GM19025 (cell line): ENCODE data around the gene LCT.
A peak's percentile ranks its signal among the peaks of the same experiment; 100 is the strongest.
"Not testable (repeated sequence)": the region's sequence is repeated elsewhere in the genome, so short reads cannot be mapped to it uniquely, and the experiment has no call there.

ENCODE experiments used
- ATAC-seq: cut with Tn5 transposase; IDR thresholded peaks from one replicate; pipeline ENCODE4 v1.9.1; 2021; ENCODE audit warnings: mild to moderate bottlenecking, low read depth, moderate library complexity; ENCODE audit not compliant: unreplicated experiment

Gene LCT

GRCh38 chr2:135832891-135833290 lies 4.1 kb downstream of the LCT start:
- no peak for ATAC-seq

DNA sequence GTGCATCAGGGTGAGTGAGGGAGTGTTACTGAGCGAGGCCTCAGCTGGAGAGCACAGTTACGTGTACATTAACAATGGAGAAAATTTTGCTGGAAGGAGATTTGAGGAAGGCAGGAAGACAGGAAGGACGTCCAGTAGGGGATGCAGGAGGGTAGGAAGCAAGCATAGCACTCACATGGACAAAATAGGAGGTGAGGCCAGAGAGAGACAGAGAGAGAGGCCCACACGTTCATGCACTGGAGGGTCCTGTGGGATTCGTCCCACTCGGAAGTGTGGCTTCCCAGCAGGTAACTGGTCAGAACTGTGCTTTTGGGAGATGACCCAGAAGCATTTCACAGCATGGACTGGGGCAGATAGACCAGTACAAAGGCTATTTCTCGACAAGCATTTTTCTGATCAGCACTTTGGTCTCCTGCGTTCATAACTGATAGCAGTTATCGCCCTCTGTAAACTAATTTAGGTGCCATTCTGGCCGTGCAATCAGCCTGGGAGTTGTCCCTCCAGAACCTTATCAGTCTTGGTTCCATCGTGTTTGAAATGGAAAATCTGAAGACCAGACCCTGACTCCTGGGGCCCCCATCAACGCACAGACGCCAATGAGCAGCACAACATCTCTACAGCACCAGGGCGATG lies 5.7 kb downstream of the LCT start:
- no peak for ATAC-seq

DNA sequence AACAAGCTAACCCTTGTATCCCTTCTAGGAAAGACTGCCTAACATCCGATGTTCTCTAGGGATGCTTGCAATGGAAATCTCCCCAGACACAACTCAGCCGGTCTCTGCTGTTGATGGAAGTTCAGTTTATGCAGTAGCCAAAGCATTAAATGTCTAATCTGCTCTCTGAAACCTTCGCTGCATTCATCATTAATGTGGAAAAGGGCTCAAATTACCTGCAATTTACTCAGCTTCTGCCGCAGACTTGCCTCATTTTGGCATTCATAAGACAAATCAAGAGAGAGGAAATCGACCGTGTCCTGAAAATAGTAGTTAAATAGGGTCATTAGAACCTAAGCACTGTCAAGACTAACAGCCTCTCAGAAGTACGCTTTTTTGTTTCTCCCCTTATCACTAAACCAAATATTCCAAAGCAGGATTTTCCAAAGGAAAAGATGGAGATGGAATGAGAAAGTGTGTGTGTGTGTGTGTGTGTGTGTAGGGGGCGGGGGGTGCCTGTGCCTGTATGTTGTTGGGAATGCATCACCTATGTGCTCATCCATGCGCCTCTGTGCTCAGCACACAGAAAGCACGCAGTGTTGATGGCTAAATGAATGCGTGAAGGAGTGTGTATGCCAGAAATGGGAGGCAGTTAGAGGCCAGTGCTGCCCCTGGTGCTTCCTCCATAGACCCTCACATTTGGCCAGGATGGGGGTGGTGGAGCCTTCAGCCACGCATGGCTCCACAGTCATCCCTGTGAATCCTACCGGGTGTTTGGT lies 7.4 kb downstream of the LCT start:
- no peak for ATAC-seq

DNA sequence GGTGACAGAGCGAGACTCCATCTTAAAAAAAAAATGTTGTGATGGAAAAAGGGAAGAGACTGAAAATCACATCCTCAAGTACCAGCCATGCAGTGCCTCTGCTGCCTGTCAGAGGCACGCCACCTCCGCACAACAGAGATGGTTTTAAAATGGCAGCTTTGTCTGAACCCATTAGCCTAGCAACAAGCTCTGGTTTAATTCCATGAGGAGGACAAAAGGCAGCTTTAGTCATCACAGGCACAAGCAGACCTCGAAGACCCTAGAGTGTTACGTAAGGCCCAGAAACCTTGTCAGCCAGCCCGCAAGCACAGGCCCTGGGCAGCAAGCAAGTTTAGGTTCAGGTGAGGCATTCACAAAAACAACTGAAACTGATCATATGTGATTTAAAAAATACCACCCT lies 10.4 kb downstream of the LCT start:
- ATAC-seq, result no peak

- no peak for ATAC-seq
Measured at GRCh38 chr2:135825550-135826176, 11.3 kb downstream of the LCT start.

- ATAC-seq, result no peak
Measured at GRCh38 chr2:135825131-135825530, 11.9 kb downstream of the LCT start.

DNA sequence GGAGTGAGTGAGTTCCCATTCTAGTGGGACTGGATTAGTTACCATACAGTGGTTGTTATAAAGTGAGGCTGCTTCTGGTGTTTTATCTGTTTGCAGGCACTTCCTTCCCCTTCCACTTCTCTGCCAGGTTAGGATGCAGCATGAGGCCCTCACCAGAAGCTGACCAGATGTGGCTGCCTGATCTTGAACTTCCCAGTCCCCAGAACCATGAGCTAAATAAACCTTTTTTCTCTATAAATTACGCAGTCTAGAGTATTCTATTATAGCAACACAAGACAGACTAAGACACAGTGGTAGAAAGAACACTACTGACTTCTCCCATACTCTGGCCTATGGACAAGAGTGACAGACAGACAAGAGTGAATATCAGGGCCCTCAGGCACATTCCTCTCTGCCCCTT lies 14.1 kb downstream of the LCT start:
- ATAC-seq, result no peak

DNA sequence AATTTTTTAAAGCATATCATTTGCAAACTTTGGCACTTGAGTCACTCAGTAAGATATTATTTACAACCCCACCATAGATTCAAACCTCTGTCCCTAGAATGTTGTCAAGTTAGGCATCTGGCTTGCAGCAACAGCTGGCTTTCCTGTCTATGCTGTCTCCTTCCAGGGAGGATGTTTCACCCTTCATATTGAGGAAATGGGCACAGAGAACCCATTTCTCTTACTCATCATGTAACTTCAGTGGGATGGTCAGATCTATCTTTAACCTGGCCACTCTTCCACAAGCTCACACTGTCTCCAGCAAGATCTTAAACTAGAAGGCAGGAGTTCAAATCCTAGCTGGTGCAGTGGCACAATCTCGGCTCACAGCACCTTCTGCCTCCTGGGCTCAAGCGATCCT lies 15.8 kb downstream of the LCT start:
- ATAC-seq, result no peak

DNA sequence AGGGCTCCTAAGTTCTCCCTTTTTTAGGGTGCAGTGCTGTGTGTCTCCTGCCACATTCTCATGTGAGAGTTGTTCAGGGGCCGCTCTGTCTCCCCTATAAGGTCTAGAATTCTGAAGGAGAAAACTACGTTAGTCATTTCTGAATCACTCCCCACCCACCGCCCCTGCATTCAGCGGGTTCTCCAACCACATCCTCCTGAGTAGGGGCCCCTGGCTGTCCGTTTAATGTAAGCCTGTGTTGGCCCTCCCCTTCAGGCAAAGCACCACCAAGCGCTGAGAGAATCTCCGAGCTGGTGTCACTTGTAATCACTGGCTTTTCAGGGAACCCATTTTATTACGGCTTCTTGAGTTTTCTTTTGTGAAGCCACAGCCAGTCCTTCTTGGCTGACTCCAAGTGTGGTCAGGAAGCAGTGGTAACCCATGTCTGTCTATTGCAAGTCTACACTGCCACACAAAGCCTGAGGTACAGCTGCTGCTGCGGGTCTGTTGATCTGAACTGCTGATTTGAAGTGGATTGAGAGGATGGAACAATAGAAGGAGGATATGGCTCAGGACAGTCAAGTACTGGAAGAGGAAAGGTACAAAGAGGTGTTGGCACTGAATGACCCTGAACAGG lies 16.9 kb downstream of the LCT start:
- ATAC-seq, result peak; percentile 60

DNA sequence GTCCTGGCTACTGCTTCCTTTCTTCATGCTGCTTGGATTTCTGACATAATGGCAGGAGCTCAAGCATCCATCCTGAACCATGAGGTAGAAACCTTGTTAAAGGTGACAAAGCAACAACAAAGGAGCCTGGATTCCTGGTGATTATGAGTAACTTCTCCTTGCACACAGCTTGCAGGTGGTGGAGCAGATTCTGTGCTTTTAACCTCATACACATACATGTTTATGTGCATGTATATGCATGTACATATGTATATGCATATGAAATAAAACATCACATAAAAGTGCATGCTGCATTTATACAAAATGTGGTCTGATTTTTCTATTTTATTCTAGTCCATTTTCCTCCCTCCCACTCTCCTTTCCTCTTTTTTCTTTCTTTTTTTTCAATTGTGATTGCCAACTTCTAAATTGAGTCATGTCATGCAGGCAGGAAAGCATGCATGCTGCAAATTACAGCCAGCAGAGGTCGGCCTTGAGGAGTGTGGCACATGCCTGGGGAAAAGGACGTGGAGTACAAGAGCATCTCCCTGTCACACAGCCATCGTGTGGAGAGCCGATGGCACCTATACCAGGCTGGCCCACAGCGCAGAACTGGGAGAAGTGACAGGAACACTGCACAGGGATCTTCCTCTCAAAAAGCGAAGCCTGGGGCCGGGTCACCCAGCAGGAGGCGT lies 17.9 kb downstream of the LCT start:
- no peak for ATAC-seq

DNA sequence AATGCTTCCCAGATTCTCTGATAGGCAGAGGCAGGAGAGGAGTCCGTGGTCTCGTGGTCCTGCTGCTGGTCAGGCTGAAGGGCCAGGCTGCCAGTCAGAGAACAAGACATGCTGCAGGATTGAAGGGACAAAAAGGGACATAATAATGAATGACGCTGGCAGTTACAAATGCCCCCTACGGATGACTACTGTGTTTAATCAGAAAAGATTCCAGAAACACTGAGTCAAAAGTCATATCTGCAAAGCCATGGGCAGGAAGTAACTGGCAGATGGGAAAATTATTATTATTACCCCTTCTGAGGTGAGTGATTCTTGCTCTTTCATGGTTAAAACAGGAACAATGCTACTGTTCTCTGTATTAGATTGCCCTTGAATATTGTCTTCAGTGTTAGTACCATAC lies 19.0 kb downstream of the LCT start:
- no peak for ATAC-seq

DNA sequence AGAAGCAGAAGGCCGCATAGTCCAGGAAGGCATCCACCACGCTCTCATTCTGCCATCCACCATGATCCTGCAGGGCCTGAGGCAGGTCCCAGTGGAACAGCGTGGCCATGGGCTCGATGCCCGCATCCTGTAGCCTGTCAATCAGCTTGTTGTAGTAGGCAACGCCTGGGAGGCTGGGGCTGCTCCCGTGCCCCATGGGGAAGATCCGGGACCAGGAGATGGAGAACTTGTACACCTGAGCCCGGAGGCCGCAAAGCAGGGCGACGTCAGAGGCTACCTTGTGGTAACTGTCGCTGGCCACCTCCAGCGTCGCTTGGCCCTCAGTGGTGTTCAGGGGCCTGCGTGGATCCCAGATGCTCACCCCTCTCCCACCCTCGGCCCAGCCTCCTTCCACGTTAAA lies 19.5 kb downstream of the LCT start:
- no peak for ATAC-seq

- no peak for ATAC-seq
Measured at GRCh38 chr2:135815269-135815668, 21.7 kb downstream of the LCT start.

DNA sequence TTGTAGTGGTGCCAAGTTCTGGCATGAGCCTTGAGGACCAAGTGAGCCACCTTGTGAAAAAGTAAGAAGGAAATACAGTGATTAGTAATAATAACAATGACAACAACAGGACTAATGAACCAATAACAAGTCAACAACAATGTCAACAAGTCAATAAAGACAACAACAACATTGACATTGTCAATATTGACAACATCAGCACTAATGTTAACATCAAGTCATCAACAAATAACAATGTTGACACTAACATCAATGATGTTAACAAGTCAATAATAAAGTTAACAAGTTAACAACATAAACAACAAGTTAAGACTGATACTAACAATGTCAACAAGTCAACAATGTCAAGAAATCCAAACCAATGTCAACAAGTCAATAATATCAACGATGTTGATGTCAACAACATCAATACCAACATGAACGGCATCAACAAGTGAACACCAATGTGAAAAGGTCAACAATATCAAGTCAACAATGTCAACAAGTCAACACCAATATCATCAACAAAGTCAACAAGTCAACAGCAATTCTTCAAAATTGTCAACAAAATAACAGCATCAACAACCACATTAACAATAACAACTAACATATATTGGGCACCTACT lies 24.0 kb downstream of the LCT start:
- ATAC-seq, result no peak

GRCh38 chr2:135807874-135808273 lies 29.1 kb downstream of the LCT start:
- ATAC-seq, result not testable (repeated sequence)

- no peak for ATAC-seq
Measured at GRCh38 chr2:135803278-135803677, 33.7 kb downstream of the LCT start.

- no peak for ATAC-seq
Measured at GRCh38 chr2:135802350-135802749, 34.6 kb downstream of the LCT start.

GRCh38 chr2:135800513-135801460 lies 36.2 kb downstream of the LCT start:
- ATAC-seq, result no peak

DNA sequence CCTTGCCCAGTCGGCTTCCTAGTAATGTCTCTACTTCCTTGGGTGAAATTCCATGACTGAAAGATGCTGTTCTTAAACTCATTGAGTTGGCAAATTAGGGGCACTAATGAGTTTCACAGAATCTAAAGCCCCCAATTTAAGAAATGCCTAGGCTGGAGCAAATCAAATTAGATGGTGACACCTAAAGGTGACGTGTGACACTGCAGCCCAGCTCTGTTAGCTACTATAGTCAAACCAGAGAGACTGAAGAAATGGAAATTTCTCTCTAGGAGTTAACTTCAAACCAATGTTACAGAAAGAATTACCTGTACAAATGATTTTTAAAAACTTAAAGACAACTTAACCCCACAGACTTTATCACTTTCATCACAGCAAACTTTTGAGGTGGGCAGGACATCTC lies 37.2 kb downstream of the LCT start:
- no peak for ATAC-seq
